Epithelial cell of esophagus (primary cell): ENCODE measurements around the gene ETV2.
"Not testable (repeated sequence)": the region's sequence is repeated elsewhere in the genome, so short reads cannot be mapped to it uniquely, and the experiment has no call there.

ENCODE experiments used
- DNase-seq: peaks from one replicate; pipeline ENCODE4 v3.0.0; 2010; ENCODE audit warnings: low read depth
- H3K4me3 ChIP-seq: 2 replicates; pipeline ENCODE4 v1.5.1; 2011; ENCODE audit warnings: mild to moderate bottlenecking, low read length, control low read depth
- CTCF ChIP-seq: IDR thresholded peaks from 2 replicates; pipeline ENCODE4 v1.5.1; 2011; ENCODE audit warnings: low read depth, mild to moderate bottlenecking, low read length, control low read depth, inconsistent platforms; ENCODE audit not compliant: insufficient read depth; ENCODE audit errors: missing control alignments

Gene ETV2

GRCh38 chr19:35641515-35642151, at the start of gene ETV2:
ETV2 (plus strand) TSS chr19:35641745; CDS start chr19:35642461, 716 bp downstream.
- no peak for DNase-seq
- no peak for TF ChIP-seq CTCF
- H3K4me3 ChIP-seq, result no peak within 1 kb of the TSS

- peak; percentile 73 for DNase-seq
- H3K4me3 ChIP-seq, result no peak overlapping the region
- peak; percentile 64 for TF ChIP-seq CTCF
These were observed 49.3 kb upstream of the ETV2 start for GRCh38 chr19:35592226-35592625.

GRCh38 chr19:35595026-35595425, 46.5 kb upstream of the ETV2 start:
- H3K4me3 ChIP-seq, DNase-seq: not testable (repeated sequence)

- no peak overlapping the region for H3K4me3 ChIP-seq
- DNase-seq, result no peak
- TF ChIP-seq CTCF, result no peak
These were observed 45.6 kb upstream of the ETV2 start for GRCh38 chr19:35595928-35596327.

GRCh38 chr19:35596366-35596999, 45.1 kb upstream of the ETV2 start:
- DNase-seq, result no peak
- no peak for TF ChIP-seq CTCF
- H3K4me3 ChIP-seq, result no peak overlapping the region

GRCh38 chr19:35601971-35602370, 39.6 kb upstream of the ETV2 start:
- no peak for DNase-seq
- no peak for TF ChIP-seq CTCF
- H3K4me3 ChIP-seq, result no peak overlapping the region

GRCh38 chr19:35604436-35604835, 37.1 kb upstream of the ETV2 start:
- DNase-seq, H3K4me3 ChIP-seq: not testable (repeated sequence)

- not testable (repeated sequence) for H3K4me3 ChIP-seq, DNase-seq
These were observed 34.4 kb upstream of the ETV2 start for GRCh38 chr19:35607170-35607569.
